Tibial artery (tissue), 4 donors: ENCODE measurements around the gene SMIM1.

Experiments used
- DNase-seq, 2 donors: peaks; one replicate each; pipeline ENCODE4 v3.0.0-alpha.2; 2019
- H3K27ac ChIP-seq, 2 donors: fragments of 200-600 bp; sonication (generic) in 1 of 2; 1 replicate in 1 of 2; 2 replicates in 1 of 2; pipeline ENCODE4 v1.5.1; 2018 to 2019; ENCODE audit warnings: mild to moderate bottlenecking in 1 of 2
- H3K27me3 ChIP-seq, 2 donors: fragments of 200-600 bp; sonication (generic) in 1 of 2; one replicate each; pipeline versions ENCODE4 v1.5.1 to v1.6.0; 2016 to 2019
- H3K36me3 ChIP-seq, 3 donors: fragments of 200-600 bp; sonication (generic) in 2 of 3; one replicate each; pipeline ENCODE4 v1.5.1; 2016 to 2019; ENCODE audit warnings: mild to moderate bottlenecking in 2 of 3
- H3K4me1 ChIP-seq, 4 donors: fragments of 200-600 bp; sonication (generic) in 2 of 4; 1 replicate in 3 of 4; 2 replicates in 1 of 4; pipeline ENCODE4 v1.5.1; 2016 to 2019
- H3K4me3 ChIP-seq, 2 donors: fragments of 200-600 bp; sonication (generic) in 1 of 2; 1 replicate in 1 of 2; 2 replicates in 1 of 2; pipeline ENCODE4 v1.5.1; 2018 to 2019; ENCODE audit warnings: mild to moderate bottlenecking in 2 of 2
- H3K9me3 ChIP-seq, 3 donors: fragments of 200-600 bp; sonication (generic) in 1 of 3; one replicate each; pipeline ENCODE4 v1.5.1; 2016 to 2019
- CTCF ChIP-seq, 2 experiments: fragments of 200-600 bp in 1 of 2; fragments of 450-650 bp in 1 of 2; IDR thresholded peaks; one replicate each; pipeline ENCODE4 v1.5.1; 2017 to 2019; ENCODE audit warnings: antibody characterized with exemption in 2 of 2, mild to moderate bottlenecking in 1 of 2, moderate library complexity in 1 of 2
- intact Hi-C: fragments of 100-400 bp; cut with DNase I; formaldehyde crosslinking; loops from one replicate; pipeline ENCODE4 v1.15.0; 2023; ENCODE audit warnings: low total_unique reads

The SMIM1 gene

GRCh38 chr1:3732434-3733093 lies 40.0 kb upstream of the SMIM1 start:
- peaks cover 0 to 5% (median 2%) of the 10 kb centered on the region in 4 donors for H3K4me1 ChIP-seq
- H3K4me3 ChIP-seq = no peak overlapping the region
- no peak overlapping the region for H3K27ac ChIP-seq
- no peak for TF ChIP-seq CTCF (IDR thresholded peaks at IDR 0.05)
- H3K27me3 ChIP-seq = peaks cover 0 to 57% of the 10 kb centered on the region in 2 donors
- intact Hi-C loops = no loop called here
- H3K9me3 ChIP-seq = no peaks in the 10 kb centered on the region
- H3K36me3 ChIP-seq = peaks cover 8 to 33% (median 20%) of the 10 kb centered on the region in 3 donors
- DNase-seq = no peak

- peaks cover 16 to 40% (median 28%) of the 10 kb centered on the region in 3 donors for H3K36me3 ChIP-seq
- no peak overlapping the region for H3K27ac ChIP-seq
- TF ChIP-seq CTCF (IDR thresholded peaks at IDR 0.05) = no peak
- H3K4me1 ChIP-seq = peaks cover 0 to 5% (median 2%) of the 10 kb centered on the region in 4 donors
- no peak for DNase-seq
- H3K4me3 ChIP-seq = no peak overlapping the region
- H3K27me3 ChIP-seq = peaks cover 0 to 50% of the 10 kb centered on the region in 2 donors
- intact Hi-C loops = no loop called here
- H3K9me3 ChIP-seq = no peaks in the 10 kb centered on the region
Measured at GRCh38 chr1:3733094-3733882, 39.3 kb upstream of the SMIM1 start.

GRCh38 chr1:3733883-3734589 lies 38.5 kb upstream of the SMIM1 start:
- Histone ChIP-seq H3K27me3 (peaks cover 0 to 43% of the 10 kb centered on the region in 2 donors), H3K9me3 (no peaks in the 10 kb centered on the region), H3K4me3 (no peak overlapping the region), H3K36me3 (peaks cover 22 to 47% (median 35%) of the 10 kb centered on the region in 3 donors), H3K4me1 (peaks cover 0 to 5% (median 2%) of the 10 kb centered on the region in 4 donors), H3K27ac (no peak overlapping the region)
- intact Hi-C loops = no loop called here
- DNase-seq = no peak
- no peak for TF ChIP-seq CTCF (IDR thresholded peaks at IDR 0.05)

GRCh38 chr1:3734602-3735001 lies 37.9 kb upstream of the SMIM1 start:
- Histone ChIP-seq H3K9me3 (no peaks in the 10 kb centered on the region), H3K36me3 (peaks cover 22 to 53% (median 40%) of the 10 kb centered on the region in 3 donors), H3K4me1 (peaks cover 0 to 5% (median 2%) of the 10 kb centered on the region in 4 donors), H3K4me3 (no peak overlapping the region), H3K27me3 (peaks cover 0 to 37% of the 10 kb centered on the region in 2 donors), H3K27ac (no peak overlapping the region)
- intact Hi-C loops = no loop called here
- no peak for DNase-seq
- no peak for TF ChIP-seq CTCF (IDR thresholded peaks at IDR 0.05)

GRCh38 chr1:3735027-3735681 lies 37.4 kb upstream of the SMIM1 start:
- DNase-seq = no peak
- no peak for TF ChIP-seq CTCF (IDR thresholded peaks at IDR 0.05)
- H3K9me3 ChIP-seq = no peaks in the 10 kb centered on the region
- H3K36me3 ChIP-seq = peaks cover 25 to 59% (median 45%) of the 10 kb centered on the region in 3 donors
- no peak overlapping the region for H3K4me3 ChIP-seq
- peaks cover 0 to 31% of the 10 kb centered on the region in 2 donors for H3K27me3 ChIP-seq
- H3K4me1 ChIP-seq = peaks cover 0 to 5% (median 2%) of the 10 kb centered on the region in 4 donors
- no peak overlapping the region for H3K27ac ChIP-seq
- intact Hi-C loops = no loop called here
